Nucleus accumbens (tissue), 56 donors: ENCODE data around the gene RASGEF1C.
"Not testable (repeated sequence)": the region's sequence is repeated elsewhere in the genome, so short reads cannot be mapped to it uniquely, and the experiment has no call there.

ENCODE experiments used
- DNase-seq, 56 donors: peaks; one replicate each; lab custom pipeline; 2025; lab: John Stamatoyannopoulos, UW

Gene RASGEF1C

DNA sequence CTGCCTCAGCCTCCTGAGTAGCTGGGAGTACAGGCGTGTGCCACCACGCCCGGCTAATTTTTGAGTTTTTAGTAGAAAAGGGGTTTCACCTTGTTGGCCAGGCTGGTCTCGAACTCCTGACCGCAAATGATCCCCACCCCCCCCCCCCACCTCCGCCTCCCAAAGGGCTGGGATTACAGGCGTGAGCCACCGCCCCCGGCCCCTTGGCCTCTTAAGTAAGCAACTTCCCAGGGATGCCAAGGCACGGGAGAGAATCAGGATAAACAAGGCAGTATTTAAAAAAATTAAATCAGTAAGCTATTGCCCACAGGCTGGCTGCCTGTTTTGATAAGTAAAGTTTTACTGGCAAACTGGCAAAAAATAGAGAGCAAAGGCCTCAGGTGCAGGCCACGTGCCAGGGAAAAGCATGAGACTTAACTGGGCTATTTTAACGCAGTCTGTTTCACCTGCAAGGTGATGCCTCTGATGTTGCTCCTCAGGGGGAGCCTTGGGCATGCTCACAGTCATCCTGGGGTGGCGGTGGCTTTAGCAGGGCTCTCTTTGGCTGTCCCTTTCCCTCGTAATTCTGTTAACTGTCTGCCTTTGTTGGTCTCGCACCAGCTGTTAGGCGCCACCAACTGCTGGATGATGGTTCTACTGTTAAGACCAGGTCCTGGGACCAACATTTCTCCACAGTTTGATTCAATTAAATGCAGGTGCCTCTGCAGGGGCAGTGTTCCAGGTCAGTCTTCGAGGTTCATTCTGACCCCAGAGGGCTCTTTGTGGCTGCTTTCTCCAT lies 118.1 kb downstream of the RASGEF1C start:
- DNase-seq, result peak in 21 of 56 donors; percentile 9 to 50 (median 19)

DNA sequence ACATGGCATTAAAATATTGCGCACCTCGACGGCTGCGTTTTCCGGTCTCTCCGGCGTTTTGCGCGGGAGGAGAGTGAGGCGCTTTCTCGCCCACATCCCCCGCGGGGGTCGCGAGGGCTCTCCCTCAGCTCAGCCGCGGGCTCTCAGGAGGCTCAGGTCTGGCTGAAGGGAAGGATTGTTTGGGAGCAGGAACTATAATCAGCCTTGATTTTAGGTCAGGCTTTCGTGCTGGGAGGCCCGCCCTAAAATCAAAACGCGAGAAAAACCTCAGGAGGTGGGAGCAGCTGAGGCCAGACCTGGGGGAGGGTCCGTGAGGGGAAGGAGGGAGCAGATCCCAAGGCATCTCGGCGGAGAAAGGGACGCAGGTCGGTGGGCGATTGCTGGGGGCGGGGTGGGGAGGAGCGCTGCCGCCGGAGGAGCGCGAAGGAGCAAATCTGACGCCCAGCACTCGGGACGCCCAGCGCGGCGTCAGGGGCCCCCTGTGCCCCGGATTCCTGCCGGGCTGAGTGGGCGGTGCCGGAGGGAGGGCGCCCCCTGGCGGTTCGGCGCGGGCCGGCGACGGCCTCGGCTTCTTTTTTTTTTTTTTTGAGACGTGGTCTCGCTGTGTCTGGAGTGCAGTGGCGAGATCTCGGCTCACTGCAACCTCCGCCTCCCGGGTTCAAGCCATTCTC lies 118.8 kb downstream of the RASGEF1C start:
- peak in 41 of 56 donors; percentile 22 to 78 (median 49) for DNase-seq

DNA sequence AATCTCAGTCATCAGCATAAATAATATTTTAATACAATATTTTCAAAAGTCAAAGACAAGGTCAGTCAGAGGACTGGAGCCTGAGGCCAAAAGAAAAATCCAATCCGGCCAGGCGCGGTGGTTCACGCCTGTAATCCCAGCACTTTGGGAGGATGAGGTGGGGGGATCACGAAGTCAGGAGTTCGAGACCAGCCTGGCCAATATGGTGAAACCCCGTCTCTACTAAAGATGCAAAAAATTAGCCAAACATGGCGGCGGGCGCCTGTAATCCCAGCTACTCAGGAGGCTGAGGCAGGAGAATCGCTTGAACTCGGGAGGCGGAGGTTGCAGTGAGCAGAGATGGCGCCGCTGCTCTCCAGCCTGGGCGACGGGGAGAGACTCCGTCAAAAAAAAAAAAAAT lies 119.4 kb downstream of the RASGEF1C start:
- not testable (repeated sequence) for DNase-seq

DNA sequence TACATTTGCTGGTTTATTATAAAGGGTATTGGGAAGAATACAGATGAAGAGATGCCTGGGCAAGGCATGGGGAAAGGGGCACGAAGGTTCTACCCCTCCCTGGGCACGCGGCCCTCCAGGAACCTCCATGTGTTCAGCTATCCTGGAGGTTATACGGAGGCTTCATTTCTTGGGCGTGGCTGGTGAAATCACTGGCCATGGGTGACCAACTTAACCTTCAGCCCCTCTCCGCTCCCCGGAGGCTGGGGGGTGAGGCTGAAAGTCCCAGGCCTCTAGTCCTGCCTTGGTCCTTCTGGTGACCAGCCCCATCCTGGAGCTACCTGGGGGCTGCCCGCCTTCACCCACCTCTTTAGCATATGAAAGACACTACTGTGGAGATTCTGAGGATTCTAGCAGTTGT lies 120.5 kb downstream of the RASGEF1C start:
- no peak for DNase-seq

DNA sequence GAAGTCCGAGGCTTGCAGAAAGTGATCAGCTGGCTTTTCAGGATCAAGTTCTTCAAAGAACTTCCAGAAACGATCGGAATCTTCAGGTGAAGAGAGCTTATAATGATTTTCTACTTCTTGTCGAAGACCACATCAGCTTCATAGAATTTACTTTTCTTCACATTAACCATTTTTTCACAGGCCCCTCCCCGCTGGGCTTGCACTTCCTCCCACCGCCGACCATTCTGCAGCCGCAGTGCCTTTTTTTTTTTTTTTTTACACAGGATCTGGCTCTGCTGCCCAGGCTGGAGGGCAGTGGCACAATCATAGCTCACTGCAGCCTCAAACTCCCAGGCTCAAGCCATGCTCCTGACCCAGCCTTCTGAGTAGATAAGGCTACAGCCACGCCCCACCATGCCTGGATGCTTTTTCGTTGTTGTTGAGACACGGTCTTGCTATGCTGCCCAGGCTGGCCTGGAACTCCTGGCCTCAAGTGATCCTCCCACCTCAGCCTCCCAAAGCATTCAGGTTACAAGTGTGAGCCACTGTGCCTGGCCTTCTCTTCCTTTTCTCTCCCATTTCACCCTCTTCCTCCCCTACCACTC lies 122.1 kb downstream of the RASGEF1C start:
- no peak for DNase-seq

DNA sequence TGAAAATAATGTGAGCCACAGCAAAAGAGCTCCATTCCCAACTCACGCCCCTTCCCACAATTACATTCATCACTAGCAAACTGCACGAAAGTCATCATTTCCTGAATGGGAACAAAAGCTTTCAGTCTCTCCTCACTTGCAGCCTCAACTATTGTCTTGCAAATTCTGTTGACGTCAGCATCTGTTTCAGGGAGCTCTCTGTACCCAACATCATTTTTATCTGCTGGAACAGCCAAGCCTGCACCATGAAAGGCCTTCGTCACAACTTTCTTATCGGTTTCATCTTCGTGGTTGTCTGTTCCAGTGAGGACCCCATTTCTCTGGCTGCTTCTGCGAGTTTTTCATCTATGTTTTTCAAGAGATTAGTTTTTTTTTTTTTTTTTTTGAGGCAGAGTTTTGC lies 123.2 kb downstream of the RASGEF1C start:
- DNase-seq, result peak in 24 of 56 donors; percentile 12 to 53 (median 27)

DNA sequence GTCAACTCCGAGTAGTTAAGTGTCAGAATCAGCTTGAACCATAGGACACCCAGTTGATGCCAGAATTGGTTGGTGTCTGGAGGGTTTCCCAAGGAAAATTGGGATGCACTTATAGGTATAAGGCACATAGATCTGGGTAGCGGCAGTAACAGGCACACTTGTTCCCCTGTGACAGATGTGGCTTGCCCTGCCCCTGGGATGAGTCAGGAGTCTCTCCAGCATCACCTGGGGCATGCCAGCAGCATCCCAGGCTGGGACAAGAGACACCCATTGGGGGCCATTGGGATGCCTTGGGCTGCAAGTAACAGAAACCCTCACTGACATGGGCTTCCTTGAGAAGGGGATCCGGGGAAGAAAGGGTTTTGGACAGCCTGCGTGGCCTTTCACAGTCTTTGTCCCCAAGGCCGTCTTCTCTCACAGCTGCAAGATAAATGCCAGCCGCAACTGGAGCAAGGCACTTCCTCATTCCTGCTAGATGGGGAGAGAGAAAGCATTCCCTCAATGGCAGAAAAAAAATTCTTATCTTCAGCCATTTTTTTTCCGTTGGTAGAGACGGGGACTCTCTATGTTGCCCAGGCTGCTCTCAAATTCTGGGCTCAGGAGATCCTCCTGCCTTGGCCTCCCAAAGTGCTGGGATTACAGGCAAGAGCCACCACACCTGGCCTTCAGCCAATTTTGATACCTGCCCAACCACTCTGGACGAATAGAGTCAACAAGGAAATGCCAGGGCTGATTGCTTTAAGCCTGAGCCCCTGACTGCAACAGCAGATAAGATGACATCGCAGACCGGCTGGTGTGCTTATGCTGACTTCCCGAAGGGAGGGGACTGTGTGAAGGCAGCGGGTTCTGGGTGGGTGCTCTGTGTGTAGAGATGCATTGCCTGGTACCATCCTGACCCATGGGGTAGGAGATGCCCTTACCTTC lies 124.1 kb downstream of the RASGEF1C start:
- no peak for DNase-seq

DNA sequence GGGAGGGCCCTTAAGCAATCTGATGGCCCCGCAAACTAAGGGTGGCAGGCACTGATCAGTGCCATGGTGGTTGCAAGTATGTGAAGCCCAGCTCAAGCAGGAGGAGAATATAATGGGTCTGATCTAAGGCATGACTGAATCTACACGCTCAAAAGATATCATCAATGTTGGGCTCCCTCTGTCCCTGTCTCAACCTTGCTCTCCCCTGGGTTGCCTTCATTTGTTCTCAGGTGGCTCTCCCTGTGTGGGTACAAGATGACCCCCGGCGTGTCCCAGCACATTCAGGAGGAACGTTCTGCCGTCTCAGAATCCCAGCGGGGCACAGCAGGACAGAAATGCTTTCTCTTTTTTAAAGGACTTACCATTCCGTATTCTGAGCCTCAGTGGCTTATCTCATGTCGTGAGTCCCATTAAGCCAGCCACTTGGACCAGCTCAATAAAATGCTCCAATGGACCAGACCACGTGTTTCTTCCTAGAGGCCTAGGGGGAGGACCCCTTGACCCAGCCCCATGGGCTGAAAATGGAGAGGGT lies 125.4 kb downstream of the RASGEF1C start:
- no peak for DNase-seq

DNA sequence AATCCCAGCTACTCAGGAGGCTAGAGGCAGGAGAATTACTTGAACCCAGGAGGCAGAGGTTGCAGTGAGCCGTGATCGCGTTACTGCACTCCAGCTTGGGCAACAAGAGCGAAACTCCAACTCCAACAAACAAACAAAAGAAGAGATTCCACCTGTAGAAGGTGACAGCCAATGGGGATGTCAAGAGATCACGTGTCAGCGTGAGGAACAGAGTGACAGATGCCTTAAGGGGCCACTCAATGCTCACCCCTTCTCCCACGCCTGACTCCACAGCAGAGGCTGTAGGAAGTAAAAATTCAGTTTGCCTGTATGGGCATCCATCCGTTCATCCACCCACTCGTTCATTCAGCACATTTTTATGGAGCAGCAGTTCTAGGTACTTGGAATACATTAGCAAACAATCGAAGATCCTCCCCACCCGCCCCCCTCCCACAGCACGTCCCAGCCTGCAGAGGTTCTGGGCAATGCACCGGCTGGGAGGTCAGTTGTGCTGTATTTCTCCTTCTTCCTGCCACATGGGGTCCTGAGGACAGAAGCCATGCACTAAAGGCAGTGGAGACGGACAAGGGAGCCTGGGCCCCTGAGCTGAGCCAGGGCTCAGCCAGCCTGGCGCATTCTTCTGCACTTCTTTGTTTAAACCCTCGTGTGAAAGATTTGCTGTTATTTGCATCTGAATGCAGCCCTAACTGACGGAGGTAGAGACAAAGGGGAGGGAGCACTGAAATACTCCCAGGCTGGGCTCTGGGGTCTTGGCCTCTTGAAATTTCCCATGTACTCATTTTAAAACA lies 126.2 kb downstream of the RASGEF1C start:
- DNase-seq, result no peak

DNA sequence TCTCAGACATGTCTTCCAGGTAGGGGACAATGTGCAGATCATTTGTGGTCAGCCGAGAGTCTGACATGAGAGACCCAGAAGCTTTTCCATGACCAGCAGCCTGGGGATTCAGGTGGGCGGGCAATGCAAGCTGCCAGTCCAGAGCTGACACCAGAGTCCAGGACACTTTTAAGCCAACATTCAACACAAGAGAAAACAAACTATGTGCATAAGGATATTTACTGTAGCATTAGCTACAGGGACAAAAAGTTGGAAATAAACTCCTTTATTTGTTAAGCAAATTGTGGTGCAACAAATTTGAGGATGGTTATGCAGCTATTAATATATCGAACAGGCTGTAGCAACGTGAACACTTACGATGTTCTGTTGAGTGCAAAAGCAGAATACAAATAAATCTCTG lies 127.5 kb downstream of the RASGEF1C start:
- no peak for DNase-seq

DNA sequence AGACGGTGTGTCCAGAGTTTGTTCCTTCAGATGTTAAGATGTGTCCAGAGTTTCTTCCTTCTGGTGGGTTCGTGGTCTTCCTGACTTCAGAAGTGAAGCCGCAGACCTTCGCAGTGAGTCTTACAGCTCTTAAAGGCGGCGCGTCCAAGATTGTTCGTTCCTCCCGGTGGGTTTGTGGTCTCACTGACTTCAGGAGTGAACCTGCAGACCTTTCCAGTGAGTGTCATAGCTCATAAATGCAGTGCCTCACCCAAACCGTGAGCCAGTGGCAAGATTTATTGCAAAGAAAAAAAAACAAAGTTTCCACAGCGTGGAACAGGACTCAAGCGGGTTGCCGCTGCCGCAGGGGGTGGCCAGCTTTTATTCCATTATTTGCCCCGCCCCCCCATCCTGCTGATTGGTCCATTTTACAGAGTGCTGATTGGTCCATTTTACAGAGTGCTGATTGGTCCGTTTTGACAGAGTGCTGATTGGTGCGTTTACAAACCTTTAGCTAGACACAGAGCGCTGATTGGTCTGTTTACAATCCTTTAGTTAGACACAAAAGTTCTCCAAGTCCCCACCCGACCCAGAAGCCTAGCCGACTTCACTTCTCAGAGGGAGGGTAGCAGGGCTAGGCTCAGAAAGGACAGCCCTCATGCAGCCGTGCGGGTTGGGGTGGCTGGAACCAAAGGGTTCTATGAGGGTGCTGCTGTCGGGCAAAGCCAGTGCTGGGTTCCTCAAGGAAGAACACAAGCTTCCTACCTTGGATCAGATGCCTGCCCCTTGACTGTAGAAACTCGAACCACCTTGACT lies 128.3 kb downstream of the RASGEF1C start:
- no peak for DNase-seq

DNA sequence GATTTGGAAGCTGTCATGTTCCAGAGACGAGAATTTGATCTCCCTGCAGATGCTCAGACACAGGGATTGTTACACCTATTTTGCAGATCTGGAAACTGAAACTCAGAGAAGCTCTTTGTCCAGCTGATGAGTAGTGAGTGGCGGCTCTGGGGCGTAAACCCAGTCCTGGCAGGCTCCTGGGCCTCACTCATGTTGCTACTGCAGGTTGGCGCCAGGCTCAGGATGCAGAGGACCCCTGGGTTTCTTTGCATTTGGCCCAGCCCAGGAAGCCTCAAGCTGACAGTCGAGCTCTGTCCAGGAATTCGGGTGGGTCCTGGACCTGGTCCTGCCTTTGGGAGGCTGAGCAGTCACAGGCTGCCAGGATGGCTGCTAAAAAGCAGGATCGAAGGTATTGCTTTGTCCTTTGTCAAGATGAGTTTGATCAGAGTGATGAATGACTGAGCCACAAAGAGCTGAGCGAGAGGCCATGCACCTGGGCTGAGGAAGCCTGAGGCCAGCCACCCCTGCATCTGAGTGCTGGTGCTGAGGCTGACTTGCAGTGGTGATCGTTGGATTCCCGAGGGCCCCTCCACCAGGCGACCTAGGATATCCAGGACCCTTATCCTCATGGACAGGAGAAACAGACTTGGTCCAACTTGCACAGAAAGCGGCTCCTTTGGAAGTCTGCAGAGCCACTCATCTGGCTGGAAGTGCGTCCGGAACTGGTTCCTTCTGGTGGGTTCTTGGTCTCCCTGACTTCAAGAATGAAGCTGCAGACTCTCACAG lies 129.1 kb downstream of the RASGEF1C start:
- DNase-seq, result no peak

DNA sequence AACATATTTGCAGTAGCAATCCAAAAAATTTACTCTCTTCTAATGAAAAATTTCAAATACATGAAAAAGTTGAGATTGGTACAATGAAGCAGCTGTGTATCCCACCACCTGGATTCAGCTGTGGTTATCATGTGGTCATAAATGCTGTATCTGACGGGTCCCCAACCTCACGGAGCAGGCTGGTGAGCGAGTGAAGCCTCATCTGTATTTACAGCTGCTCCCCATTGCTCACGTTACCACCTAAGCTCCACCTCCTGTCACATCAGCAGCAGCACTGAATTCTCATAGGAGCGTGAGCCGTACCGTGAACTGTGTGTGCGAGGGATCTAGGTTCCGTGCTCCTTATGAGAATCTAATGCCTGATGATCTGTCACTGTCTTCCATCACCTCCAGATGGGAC lies 130.7 kb downstream of the RASGEF1C start:
- no peak for DNase-seq

DNA sequence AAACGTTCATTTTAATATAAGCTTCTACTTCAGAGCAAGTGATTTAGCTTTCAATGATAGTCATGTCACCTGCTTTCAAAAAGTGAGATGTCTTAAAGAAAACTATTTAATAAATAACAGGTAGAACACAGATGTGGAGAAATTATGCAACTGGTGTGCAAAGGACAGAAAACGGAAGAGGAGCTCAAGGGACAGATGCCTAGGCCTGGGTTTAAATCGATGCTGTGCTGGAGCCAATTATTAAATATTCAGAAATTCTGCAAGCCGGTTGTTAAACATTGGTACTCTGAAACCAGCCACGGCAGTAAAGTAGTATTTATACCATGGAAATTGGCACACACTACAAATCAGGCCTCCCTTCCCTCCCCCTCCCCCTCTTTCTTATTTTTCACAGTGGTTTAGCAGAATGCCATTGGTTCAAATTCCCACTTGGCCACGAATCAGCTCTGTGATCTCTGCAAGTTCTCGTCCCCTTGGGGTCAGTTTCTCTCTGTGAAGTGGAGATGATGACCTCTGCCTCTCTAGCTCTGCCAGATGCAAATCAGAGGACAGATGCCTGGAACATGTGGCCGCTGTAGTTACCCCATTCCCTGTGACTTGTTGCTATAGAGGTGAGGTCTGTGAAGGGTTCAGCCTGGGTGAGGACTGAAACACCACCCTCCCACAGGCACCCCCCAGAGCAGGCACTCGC lies 131.3 kb downstream of the RASGEF1C start:
- no peak for DNase-seq

DNA sequence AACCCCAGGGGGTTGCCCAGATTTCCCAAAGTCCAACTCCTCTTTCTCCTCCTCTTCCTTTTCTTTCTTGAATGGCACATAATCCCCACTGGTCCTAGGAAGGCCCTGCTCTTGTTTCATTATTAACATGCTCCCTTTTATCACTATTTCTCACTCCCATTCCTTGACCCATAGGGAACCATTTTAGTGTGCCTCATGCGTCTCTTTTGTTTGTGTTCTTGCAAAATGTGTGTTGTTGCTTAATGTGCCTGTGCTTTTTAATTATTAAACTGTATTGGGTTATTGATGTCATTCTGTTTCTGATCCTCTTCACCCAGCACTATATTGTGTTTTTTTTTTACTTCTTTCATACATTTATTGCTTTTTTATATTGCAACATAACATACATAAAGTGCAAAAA lies 133.3 kb downstream of the RASGEF1C start:
- no peak for DNase-seq

DNA sequence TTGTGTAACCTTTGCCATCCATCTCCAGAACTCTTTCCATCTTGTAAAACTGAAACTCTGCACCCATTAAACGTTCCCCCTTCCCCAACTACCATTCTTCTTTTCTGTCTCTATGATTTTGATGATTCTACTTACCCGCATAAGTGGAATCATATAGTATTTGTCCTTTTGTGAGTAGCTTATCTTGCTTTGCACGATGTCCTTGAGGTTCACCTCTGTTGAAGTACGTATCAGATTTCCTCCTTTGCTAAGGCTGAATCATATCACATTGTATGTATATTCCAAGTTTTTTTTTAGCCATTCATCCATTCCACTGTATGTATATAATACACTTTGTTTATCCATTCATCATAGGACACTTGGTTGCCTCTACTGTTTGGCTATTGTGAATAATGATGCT lies 134.5 kb downstream of the RASGEF1C start:
- no peak for DNase-seq

DNA sequence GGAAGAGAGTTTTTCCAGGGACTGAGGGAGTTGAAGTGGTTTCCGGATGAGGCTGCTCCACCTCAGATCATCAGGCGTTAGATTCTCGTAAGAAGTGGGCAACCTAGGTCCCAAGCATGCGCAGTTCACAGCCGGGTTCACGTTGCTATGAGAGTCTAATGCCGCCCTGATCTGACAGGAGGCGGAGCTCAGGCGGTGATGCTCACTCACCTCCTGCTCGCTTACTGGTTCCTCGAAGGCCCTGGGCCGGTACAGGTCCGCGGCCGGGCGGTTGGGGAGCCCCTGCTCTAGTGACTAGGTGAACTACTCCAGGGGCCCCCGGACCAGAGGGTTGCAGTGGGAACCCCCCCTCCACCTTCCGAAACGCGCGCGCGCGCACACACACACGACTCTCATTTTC lies 136.5 kb downstream of the RASGEF1C start:
- peak in 1 of 56 donors; percentile 21 for DNase-seq

DNA sequence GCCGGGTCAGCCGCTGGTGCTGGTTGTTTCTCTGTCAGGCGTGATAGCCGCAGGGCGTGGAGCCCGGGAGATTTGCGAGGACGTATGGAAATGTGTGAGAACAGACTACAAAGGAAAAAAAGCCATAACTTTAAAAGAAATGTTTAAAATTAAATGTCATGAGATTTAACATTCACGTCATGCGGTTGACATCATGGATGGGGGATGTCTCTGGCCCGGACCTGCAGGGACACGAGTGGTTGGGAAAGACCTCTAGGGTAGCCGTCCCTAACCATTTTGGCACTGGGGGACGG lies 136.8 kb downstream of the RASGEF1C start:
- DNase-seq, result no peak
